NCI-H1436 (cell line): ENCODE data around the gene ZNF624.
A peak's percentile ranks its signal among the peaks of the same experiment; 100 is the strongest.

Experiments used
- DNase-seq: peaks from one replicate; lab custom pipeline; 2025; lab: John Stamatoyannopoulos, UW

Gene ZNF624

GRCh38 chr17:16593356-16594102, 60.1 kb downstream of the ZNF624 start:
- DNase-seq, result no peak

GRCh38 chr17:16589097-16589969, 64.3 kb downstream of the ZNF624 start:
- DNase-seq, result peak; percentile 89

DNA sequence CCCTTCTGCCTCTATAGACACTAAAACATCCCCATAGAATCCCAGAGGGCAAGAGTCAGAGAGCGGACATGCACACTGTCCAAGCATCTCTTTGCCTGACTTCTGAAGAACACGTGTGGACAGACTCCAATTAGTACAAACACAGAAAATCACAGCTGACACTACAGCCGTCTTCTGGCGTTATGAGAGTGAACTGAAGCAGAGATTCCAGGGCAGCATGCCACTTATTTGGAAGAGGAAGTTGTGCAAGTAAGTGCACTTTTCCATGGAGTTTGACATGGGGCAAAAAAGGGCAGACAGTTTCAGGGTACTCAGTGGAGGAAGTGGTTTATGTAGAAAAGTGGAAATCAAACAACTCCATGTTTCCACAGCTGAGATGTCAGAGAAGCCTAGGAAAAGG, 67.9 kb downstream of the ZNF624 start:
- DNase-seq, result no peak

- peak; percentile 85 for DNase-seq
Observed at GRCh38 chr17:16584273-16584995, 69.2 kb downstream of the ZNF624 start.

GRCh38 chr17:16583781-16584180, 69.9 kb downstream of the ZNF624 start:
- no peak for DNase-seq

GRCh38 chr17:16573466-16573865, 80.2 kb downstream of the ZNF624 start:
- DNase-seq, result no peak
